Ishikawa (cell line): ENCODE measurements around the gene ZSWIM6.

Experiments used
- CEBPB ChIP-seq: IDR thresholded peaks from 2 replicates; pipeline ENCODE4 v1.6.1; 2012
- CREB1 ChIP-seq: IDR thresholded peaks from 2 replicates; pipeline ENCODE4 v1.6.1; 2012; ENCODE audit warnings: low read depth
- EGR1 ChIP-seq: IDR thresholded peaks from 2 replicates; pipeline ENCODE4 v1.6.1; 2012
- EP300 ChIP-seq: IDR thresholded peaks from 2 replicates; pipeline ENCODE4 v1.6.1; 2012; ENCODE audit warnings: borderline replicate concordance
- FOXM1 ChIP-seq: IDR thresholded peaks from 2 replicates; pipeline ENCODE4 v1.6.1; 2012; ENCODE audit warnings: low read depth, borderline replicate concordance
- NFIC ChIP-seq: IDR thresholded peaks from 2 replicates; pipeline ENCODE4 v1.6.1; 2012
- RAD21 ChIP-seq: IDR thresholded peaks from 2 replicates; pipeline ENCODE4 v1.6.1; 2012; ENCODE audit warnings: low read depth
- TAF1 ChIP-seq: IDR thresholded peaks from 2 replicates; pipeline ENCODE4 v1.6.1; 2012; ENCODE audit warnings: low read depth, mild to moderate bottlenecking
- TCF12 ChIP-seq: IDR thresholded peaks from 2 replicates; pipeline ENCODE4 v1.6.1; 2012; ENCODE audit warnings: low read depth
- TEAD4 ChIP-seq: IDR thresholded peaks from 2 replicates; pipeline ENCODE4 v1.6.1; 2012
- YY1 ChIP-seq: IDR thresholded peaks from 2 replicates; pipeline ENCODE4 v1.6.1; 2012; ENCODE audit warnings: low read depth
- ZBTB7A ChIP-seq: IDR thresholded peaks from 2 replicates; pipeline ENCODE4 v1.6.1; 2012; ENCODE audit warnings: low read depth
- TF ChIP-seq, protein P1 (sequence below): IDR thresholded peaks from 2 replicates; pipeline ENCODE4 v1.6.1; 2012; ENCODE audit warnings: low read depth, mild to moderate bottlenecking
- TF ChIP-seq, protein P2 (sequence below): IDR thresholded peaks from 2 replicates; pipeline ENCODE4 v1.6.1; 2012
- TF ChIP-seq, protein P3 (sequence below): IDR thresholded peaks from 2 replicates; pipeline ENCODE4 v1.6.1; 2012

The ZSWIM6 gene

DNA sequence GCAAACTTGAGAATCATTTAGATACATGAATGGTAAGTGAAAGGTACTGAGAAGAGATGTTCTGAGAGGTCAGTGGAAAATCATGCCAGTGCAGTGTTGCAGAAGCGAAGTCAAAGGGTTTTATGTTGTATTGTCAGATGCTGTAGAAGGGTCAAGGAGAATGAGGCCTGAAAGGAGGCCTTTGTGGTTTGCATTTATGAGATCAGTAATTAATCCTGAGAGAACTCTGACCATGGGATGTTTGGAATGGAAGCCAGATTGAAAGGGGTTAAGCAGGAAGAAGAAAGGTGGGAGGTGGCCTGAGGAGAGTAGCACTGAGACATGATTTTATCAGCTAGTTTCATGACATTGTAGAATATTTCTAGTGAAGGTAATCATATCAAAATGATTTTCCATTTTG is 97.8 kb downstream of the ZSWIM6 start:
- no peak for TF ChIP-seq TEAD4
- no peak for TF ChIP-seq EGR1
- TF ChIP-seq RAD21 = no peak
- TF ChIP-seq EP300 = no peak
- no peak for TF ChIP-seq NFIC
- TF ChIP-seq YY1 = no peak
- no peak for TF ChIP-seq ZBTB7A
- TF ChIP-seq FOXM1 = no peak
- no peak for TF ChIP-seq CREB1

DNA sequence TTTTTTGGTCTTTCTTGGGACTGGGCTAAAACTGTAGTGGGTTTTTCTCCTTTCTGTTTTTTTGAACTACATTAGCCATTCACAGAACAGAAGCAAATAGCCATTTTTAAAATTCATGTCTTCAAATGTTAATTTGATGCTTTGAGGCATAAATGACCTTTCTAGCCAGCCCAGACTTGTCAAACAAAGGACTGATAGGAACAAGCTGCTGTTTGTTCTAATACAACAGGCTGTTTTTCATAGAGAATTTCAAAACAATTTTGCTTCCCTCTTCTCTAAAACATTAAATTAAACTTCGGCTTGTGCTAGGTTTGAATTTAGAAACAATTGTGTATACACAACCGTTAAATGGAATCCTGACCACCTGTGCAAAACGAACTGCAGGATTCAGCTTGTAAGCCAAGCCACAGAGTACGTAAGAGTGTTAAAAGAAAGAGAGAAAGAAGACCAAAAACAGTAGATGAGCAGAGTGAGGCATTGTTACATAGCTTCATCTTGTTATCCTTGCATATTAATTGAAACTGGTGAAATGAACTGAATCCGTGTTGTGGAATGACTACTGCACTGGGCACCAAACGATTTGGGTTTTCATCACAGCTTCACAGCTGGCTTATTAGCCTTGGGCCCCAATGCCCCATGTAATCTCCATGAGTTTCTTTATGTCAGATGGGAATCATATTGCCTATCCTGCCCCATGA is 100.0 kb downstream of the ZSWIM6 start:
- TF ChIP-seq TEAD4 = no peak
- TF ChIP-seq TAF1 = no peak
- TF ChIP-seq TCF12 = no peak
- no peak for TF ChIP-seq ZBTB7A
- no peak for TF ChIP-seq FOXM1
- no peak for TF ChIP-seq YY1
- TF ChIP-seq CREB1 = no peak
- no peak for TF ChIP-seq EP300
- TF ChIP-seq, protein P1, sequence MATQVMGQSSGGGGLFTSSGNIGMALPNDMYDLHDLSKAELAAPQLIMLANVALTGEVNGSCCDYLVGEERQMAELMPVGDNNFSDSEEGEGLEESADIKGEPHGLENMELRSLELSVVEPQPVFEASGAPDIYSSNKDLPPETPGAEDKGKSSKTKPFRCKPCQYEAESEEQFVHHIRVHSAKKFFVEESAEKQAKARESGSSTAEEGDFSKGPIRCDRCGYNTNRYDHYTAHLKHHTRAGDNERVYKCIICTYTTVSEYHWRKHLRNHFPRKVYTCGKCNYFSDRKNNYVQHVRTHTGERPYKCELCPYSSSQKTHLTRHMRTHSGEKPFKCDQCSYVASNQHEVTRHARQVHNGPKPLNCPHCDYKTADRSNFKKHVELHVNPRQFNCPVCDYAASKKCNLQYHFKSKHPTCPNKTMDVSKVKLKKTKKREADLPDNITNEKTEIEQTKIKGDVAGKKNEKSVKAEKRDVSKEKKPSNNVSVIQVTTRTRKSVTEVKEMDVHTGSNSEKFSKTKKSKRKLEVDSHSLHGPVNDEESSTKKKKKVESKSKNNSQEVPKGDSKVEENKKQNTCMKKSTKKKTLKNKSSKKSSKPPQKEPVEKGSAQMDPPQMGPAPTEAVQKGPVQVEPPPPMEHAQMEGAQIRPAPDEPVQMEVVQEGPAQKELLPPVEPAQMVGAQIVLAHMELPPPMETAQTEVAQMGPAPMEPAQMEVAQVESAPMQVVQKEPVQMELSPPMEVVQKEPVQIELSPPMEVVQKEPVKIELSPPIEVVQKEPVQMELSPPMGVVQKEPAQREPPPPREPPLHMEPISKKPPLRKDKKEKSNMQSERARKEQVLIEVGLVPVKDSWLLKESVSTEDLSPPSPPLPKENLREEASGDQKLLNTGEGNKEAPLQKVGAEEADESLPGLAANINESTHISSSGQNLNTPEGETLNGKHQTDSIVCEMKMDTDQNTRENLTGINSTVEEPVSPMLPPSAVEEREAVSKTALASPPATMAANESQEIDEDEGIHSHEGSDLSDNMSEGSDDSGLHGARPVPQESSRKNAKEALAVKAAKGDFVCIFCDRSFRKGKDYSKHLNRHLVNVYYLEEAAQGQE = no peak

DNA sequence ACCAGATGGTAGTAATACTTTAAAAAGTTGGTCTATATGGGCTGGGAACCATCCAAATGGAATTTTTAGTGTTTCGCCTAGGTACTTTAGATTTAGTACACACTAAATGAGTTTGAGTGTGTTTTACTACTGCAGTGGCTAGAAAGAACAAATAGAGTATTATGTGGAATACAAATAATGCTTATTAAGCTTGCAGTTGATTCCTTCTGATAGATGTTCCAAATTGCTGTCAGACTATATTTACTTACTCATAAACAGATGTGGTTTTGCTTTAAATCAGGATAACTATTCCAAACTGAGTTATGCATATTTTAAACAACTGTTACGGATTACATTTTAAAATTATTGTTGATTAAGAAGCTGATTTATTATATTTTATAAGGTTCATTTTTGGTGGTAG is 103.3 kb downstream of the ZSWIM6 start:
- TF ChIP-seq YY1 (no peak), NFIC (no peak), TEAD4 (no peak), TAF1 (no peak), TCF12 (no peak), EP300 (no peak), FOXM1 (no peak), RAD21 (no peak), CREB1 (no peak), ZBTB7A (no peak), EGR1 (no peak), CEBPB (no peak)
- TF ChIP-seq, protein P2, sequence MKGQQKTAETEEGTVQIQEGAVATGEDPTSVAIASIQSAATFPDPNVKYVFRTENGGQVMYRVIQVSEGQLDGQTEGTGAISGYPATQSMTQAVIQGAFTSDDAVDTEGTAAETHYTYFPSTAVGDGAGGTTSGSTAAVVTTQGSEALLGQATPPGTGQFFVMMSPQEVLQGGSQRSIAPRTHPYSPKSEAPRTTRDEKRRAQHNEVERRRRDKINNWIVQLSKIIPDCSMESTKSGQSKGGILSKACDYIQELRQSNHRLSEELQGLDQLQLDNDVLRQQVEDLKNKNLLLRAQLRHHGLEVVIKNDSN = no peak
- TF ChIP-seq, protein P3, sequence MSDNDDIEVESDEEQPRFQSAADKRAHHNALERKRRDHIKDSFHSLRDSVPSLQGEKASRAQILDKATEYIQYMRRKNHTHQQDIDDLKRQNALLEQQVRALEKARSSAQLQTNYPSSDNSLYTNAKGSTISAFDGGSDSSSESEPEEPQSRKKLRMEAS = no peak
- TF ChIP-seq, protein P1 = no peak

DNA sequence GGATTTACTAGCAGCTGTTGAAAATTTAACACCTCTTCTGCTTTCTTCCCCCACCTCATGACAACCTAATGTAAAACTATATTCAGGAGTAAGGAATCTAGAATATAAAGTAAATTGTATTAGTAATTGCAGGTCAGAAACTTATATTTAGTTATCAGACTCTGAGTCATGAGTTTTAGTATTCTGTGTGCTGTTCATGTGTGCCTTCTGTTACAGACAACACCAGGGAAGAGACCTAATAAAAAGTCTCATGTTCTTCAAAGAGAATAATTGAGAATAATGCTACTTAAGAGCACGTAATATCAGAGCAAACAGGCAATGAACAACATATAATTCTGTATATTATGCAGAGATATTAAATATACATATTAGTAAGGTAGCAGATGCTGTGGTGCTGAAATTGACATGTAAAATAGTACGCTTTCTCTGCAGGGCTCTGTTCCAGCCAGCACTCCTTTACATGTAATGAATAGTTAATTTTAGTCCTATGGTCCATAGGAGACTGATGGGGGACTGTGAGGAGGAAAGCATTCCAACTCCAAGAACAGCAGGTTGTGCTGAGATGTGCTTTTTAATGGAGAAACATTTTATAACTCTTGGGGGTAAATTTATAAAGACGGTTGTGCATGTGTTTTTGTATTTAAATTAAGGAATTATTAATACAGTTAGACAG is 106.4 kb downstream of the ZSWIM6 start:
- TF ChIP-seq RAD21 = no peak

DNA sequence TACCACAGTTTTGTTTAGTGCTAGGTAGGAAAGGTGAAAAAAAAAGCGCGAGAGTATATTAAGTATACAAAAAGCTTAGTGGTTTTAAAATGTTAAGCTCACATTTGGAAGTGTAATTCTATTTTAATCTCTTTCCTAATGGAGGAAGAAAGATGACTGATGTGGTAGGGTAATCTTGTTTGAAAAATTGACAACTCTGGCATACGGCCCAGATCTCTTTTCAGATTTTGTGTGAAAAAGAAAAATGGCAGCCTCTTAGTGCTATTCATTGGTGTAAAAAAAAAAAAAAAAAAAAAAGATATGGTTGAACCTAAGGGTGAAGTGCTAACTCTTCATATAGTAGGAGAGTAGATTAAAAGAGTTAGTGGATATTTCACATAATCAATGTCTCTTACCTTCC is 108.0 kb downstream of the ZSWIM6 start:
- TF ChIP-seq ZBTB7A = no peak
- no peak for TF ChIP-seq CREB1

DNA sequence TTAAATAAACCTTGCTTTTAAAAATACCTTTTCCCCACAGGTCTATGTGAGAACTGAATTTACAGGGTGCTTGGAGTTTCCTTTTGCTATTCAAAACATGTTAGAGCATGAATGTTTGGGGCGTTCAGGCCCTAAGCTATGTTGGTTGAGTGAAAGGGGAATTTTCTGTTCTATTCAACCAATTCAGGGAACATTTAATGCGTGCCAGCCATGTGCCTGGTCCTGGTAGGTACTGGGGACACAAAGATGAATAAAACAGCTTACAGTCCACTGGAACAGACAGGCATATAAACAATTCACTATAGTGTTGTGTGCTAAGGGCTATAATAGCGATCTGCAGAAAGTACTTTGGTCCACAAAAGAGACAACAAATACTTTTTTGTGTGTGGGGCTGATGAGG is 108.5 kb downstream of the ZSWIM6 start:
- no peak for TF ChIP-seq CEBPB
- no peak for TF ChIP-seq TEAD4
- no peak for TF ChIP-seq RAD21
- TF ChIP-seq, protein P1 = no peak
- TF ChIP-seq CREB1 = no peak
- no peak for TF ChIP-seq EGR1
- TF ChIP-seq YY1 = no peak
- TF ChIP-seq, protein P2 = no peak
- TF ChIP-seq NFIC = no peak
- no peak for TF ChIP-seq FOXM1
- TF ChIP-seq TCF12 = no peak
- no peak for TF ChIP-seq ZBTB7A
